ENCODE results near the gene MICALL1. TPM values are rescaled to one million over a fixed set of nuclear protein-coding genes. Genes with fewer than 3 reads are reported as not detected.

MICALL1 gene
- total and polyA plus RNA-seq, 2 of the 4 experiments (the other 2 are of a cell fraction), result 12.4 to 22.3 TPM

GRCh38 chr22:37967637-37968451 is 61.7 kb downstream of the MICALL1 start:
- Histone ChIP-seq H2BK20ac (ENCODE audit: low read depth, low read length) (no peak overlapping the region), H2AK9ac (replicated peaks; ENCODE audit: low read depth, low read length, poor library complexity) (no peak overlapping the region), H3K23ac (ENCODE audit: low read depth, low read length) (no peak overlapping the region), H3K18ac (ENCODE audit: low read depth, low read length) (no peak overlapping the region), H3K4me3 (ENCODE audit: insufficient read depth, low read depth, low read length) (no peak overlapping the region), H3K14ac (replicated peaks; ENCODE audit: low read depth, low read length) (no peak overlapping the region), H3K27me3 (ENCODE audit: control insufficient read depth, insufficient read depth, low read length) (no peaks in the 10 kb centered on the region), H3K27ac (ENCODE audit: insufficient read depth, low read length) (no peak overlapping the region), H2BK120ac (ENCODE audit: low read depth, low read length) (no peak overlapping the region), H4K8ac (ENCODE audit: low read depth in 2 of 2, low read length in 2 of 2) (no peak overlapping the region), H3K79me1 (ENCODE audit: low read depth in 1 of 2, low read length in 2 of 2) (peaks cover 11 to 13% of the 10 kb centered on the region in 2 experiments), H3K9ac (ENCODE audit: low read depth, low read length) (no peak overlapping the region), H4K91ac (ENCODE audit: insufficient read depth, low read depth, low read length) (no peak overlapping the region), H2AFZ (replicated peaks; ENCODE audit: low read length, poor library complexity) (no peak overlapping the region), H3K9me3 (ENCODE audit: control insufficient read depth, insufficient read depth, low read length) (no peaks in the 10 kb centered on the region), H2AK5ac (ENCODE audit: low read depth, low read length) (no peak overlapping the region), H4K5ac (ENCODE audit: low read depth, low read length) (no peak overlapping the region), H3K4ac (ENCODE audit: low read depth, low read length) (no peak overlapping the region), H2BK15ac (ENCODE audit: low read depth, low read length) (no peak overlapping the region), H3K36me3 (ENCODE audit: control insufficient read depth, insufficient read depth, low read length) (peaks cover 26% of the 10 kb centered on the region), H3K4me2 (ENCODE audit: low read depth, low read length) (no peak overlapping the region), H3K9me1 (ENCODE audit: insufficient read depth, low read length) (peaks cover 5% of the 10 kb centered on the region; the same call in 1 of the 2 replicates), H2BK5ac (ENCODE audit: low read depth, low read length, poor library complexity, severe bottlenecking) (no peak overlapping the region), H4K20me1 (ENCODE audit: insufficient read depth, low read length) (peaks cover 12% of the 10 kb centered on the region), H3K56ac (ENCODE audit: extremely low read depth, insufficient read depth, low read length) (no peak overlapping the region), H3K4me1 (ENCODE audit: control insufficient read depth, insufficient read depth, low read length) (peaks cover 7% of the 10 kb centered on the region)
- TF ChIP-seq SMC3 (IDR thresholded peaks at IDR 0.05; ENCODE audit: low read depth, low read length), result no peak
- TF ChIP-seq MAFK (IDR thresholded peaks at IDR 0.05; ENCODE audit: low read depth, low read length), result no peak
- no peak for TF ChIP-seq RAD21 (IDR thresholded peaks at IDR 0.05; ENCODE audit: low read length)
- TF ChIP-seq CTCF (conservative IDR thresholded peaks at IDR 0.05; ENCODE audit: low read depth, low read length), result no peak
- TF ChIP-seq POLR2A (IDR thresholded peaks at IDR 0.05; ENCODE audit: low read depth, low read length), result no peak
- TF ChIP-seq FOS (IDR thresholded peaks at IDR 0.05; ENCODE audit: low read depth, low read length), result no peak
- no peak for TF ChIP-seq ELK1 (IDR thresholded peaks at IDR 0.05; ENCODE audit: borderline replicate concordance, low read depth, low read length)
- no peak for TF ChIP-seq CHD1 (IDR thresholded peaks at IDR 0.05; ENCODE audit: low read depth, low read length)
- no peak for TF ChIP-seq NFE2L2 (IDR thresholded peaks at IDR 0.05; ENCODE audit: low read depth, low read length)
- no peak for TF ChIP-seq BHLHE40 (IDR thresholded peaks at IDR 0.05; ENCODE audit: low read depth, low read length)
- TF ChIP-seq RFX5 (IDR thresholded peaks at IDR 0.05; ENCODE audit: low read depth, low read length), result no peak
- no peak for ATAC-seq (ENCODE audit: low read depth)
- no peak for DNase-seq
- 90% methylated on average over 6 of the region's 14 CpGs; no CpG with 5 or more reads in 1 of the 2 experiments for WGBS, 2 experiments (ENCODE audit: extremely low coverage in 2 of 2, insufficient read length in 1 of 2)
- ChIA-PET POLR2A (ENCODE audit: unreplicated experiment) (no interaction called here), CTCF (no interaction called here)
- no TSS peak for BruUV-seq (replicated peaks)
- dilution Hi-C loops (cut with HindIII; ENCODE audit: low sequenced_read_pairs, unreplicated experiment), result no loop called here
- in situ Hi-C loops (cut with MboI; ENCODE audit: low sequenced_read_pairs), result no loop called here
- intact Hi-C loops (cut with micrococcal nuclease), result no loop called here
